ENCODE results near the gene ZNF221.

DNA sequence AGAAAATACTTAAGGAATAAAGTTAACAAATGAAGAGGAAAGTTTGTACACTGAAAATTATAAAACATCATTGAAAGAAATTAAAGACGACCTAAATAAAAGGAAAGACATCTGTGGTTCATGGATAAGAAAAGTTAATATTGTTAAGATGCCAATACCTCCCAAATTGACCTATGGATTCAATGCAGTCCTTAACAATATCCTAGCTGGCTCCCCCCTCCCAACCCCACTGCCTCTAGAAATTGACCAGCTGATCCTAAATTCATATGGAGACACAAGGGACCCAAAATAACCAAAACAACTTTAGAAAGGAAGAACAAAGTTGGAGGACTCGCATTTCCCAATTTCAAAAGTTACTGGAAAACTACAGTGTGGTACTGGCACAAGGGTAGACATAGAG, 44.3 kb upstream of the ZNF221 start:
- TF ChIP-seq CTCF (IDR thresholded peaks at IDR 0.05) = no peak
- TF ChIP-seq POLR2A (IDR thresholded peaks at IDR 0.05) = no peak
- no peak for TF ChIP-seq EP300 (IDR thresholded peaks at IDR 0.05)
